Gastrocnemius medialis (tissue), 4 donors: ENCODE measurements around the gene COPZ2. TPM values are rescaled to one million over a fixed set of nuclear protein-coding genes. Genes with fewer than 3 reads are reported as not detected.
A peak's percentile ranks its signal among the peaks of the same experiment; 100 is the strongest.

Source experiments
- ATAC-seq, 2 donors: fragments of 150-250 bp; one replicate each; pipeline ENCODE4 v1.9.1; 2016
- DNase-seq, 2 donors: peaks; one replicate each; pipeline ENCODE4 v3.0.0-alpha.2; 2019
- H3K27ac ChIP-seq, 4 donors: fragments of 200-600 bp; sonication (generic); 1 replicate in 1 of 4; 2 replicates in 3 of 4; pipeline ENCODE4 v1.5.1; 2016 to 2018; ENCODE audit warnings: mild to moderate bottlenecking in 2 of 4, moderate library complexity in 1 of 4
- H3K27me3 ChIP-seq, 3 donors: fragments of 200-600 bp; sonication (generic) in 2 of 3; 1 replicate in 1 of 3; 2 replicates in 2 of 3; pipeline versions ENCODE4 v1.5.1 to v1.6.0; 2016 to 2019; ENCODE audit warnings: mild to moderate bottlenecking in 1 of 3, moderate library complexity in 1 of 3
- H3K36me3 ChIP-seq, 2 donors: fragments of 200-600 bp; sonication (generic) in 1 of 2; one replicate each; pipeline ENCODE4 v1.5.1; 2017 to 2018
- H3K4me1 ChIP-seq, 2 donors: fragments of 200-600 bp; sonication (generic) in 1 of 2; one replicate each; pipeline ENCODE4 v1.5.1; 2016 to 2017; ENCODE audit warnings: mild to moderate bottlenecking in 2 of 2
- H3K4me3 ChIP-seq, 4 donors: fragments of 200-600 bp; sonication (generic) in 3 of 4; 1 replicate in 1 of 4; 2 replicates in 3 of 4; pipeline ENCODE4 v1.5.1; 2016 to 2019; ENCODE audit warnings: mild to moderate bottlenecking in 2 of 4
- H3K9me3 ChIP-seq, 3 donors: fragments of 200-600 bp; sonication (generic) in 2 of 3; 1 replicate in 1 of 3; 2 replicates in 2 of 3; pipeline ENCODE4 v1.5.1; 2016 to 2019
- CTCF ChIP-seq, 5 experiments: fragments of 450-650 bp in 3 of 5; fragments of 200-600 bp in 2 of 5; sonication (generic) in 2 of 5; IDR thresholded peaks in 4 of 5; conservative IDR thresholded peaks in 1 of 5; 1 replicate in 4 of 5; 2 replicates in 1 of 5; pipeline ENCODE4 v1.5.1; 2016 to 2019; ENCODE audit warnings: antibody characterized with exemption in 5 of 5, mild to moderate bottlenecking in 3 of 5, moderate library complexity in 3 of 5
- POLR2A ChIP-seq, 2 donors: fragments of 450-650 bp; IDR thresholded peaks; one replicate each; pipeline ENCODE4 v1.6.1; 2017; ENCODE audit warnings: antibody characterized with exemption in 2 of 2, mild to moderate bottlenecking in 2 of 2, moderate library complexity in 2 of 2
- in situ Hi-C, 4 donors: fragments of 200-750 bp; cut with MboI; loops; one replicate each; pipeline versions ENCODE4 v1.15.0 to v1.8.0; 2017; ENCODE audit warnings: low sequenced_read_pairs in 4 of 4
- intact Hi-C: fragments of 100-400 bp; cut with DNase I; formaldehyde crosslinking; loops from one replicate; pipeline ENCODE4 v1.15.1; 2023; ENCODE audit warnings: low total_unique reads
- total RNA-seq, 4 donors: library from RNA; depleted of rRNA; stranded (reverse); fragments of >200 nt; gene quantifications; one replicate each; pipeline versions ENCODE4 v1.1.0 to v1.2.3, GENCODE V29; 2016

Gene COPZ2
- total RNA-seq, 4 donors from 2014 or later, result 40.5 to 76.9 (median 52.8) TPM

GRCh38 chr17:48046296-48046695 lies 8.7 kb upstream of the COPZ2 start:
- no peak for TF ChIP-seq POLR2A (IDR thresholded peaks at IDR 0.05)
- TF ChIP-seq CTCF (IDR thresholded peaks at IDR 0.05 in 4 of 5, conservative IDR thresholded peaks at IDR 0.05 in 1 of 5), result no peak
- H3K4me3 ChIP-seq, result peak overlapping the region; percentile 73 to 84 (median 82)
- H3K36me3 ChIP-seq, result peaks cover 0 to 7% of the 10 kb centered on the region in 2 donors
- intact Hi-C loops, result loop anchor here (1.0 kb wide), 1 partner anchor 215 kb away; the partner anchor contains the start of genes LRRC46 and MRPL10
- peaks cover 35 to 45% of the 10 kb centered on the region in 2 donors for H3K4me1 ChIP-seq
- ATAC-seq (no peak), DNase-seq (no peak)
- H3K27me3 ChIP-seq, result no peaks in the 10 kb centered on the region
- H3K27ac ChIP-seq, result peak overlapping the region; percentile 96 to 99 (median 97)
- H3K9me3 ChIP-seq, result no peaks in the 10 kb centered on the region
- in situ Hi-C loops, result no loop called here

GRCh38 chr17:48045316-48046001 lies 7.9 kb upstream of the COPZ2 start:
- peak overlapping the region in 2 of 4 donors; percentile 16 to 84 for H3K4me3 ChIP-seq
- H3K4me1 ChIP-seq, result peaks cover 27 to 39% of the 10 kb centered on the region in 2 donors
- intact Hi-C loops, result loop anchor here (1.0 kb wide), 1 partner anchor 214 kb away; the partner anchor contains the start of genes LRRC46 and MRPL10
- no peaks in the 10 kb centered on the region for H3K36me3 ChIP-seq
- H3K27me3 ChIP-seq, result no peaks in the 10 kb centered on the region
- DNase-seq, result peak; percentile 88 to 95
- in situ Hi-C loops, result no loop called here
- TF ChIP-seq POLR2A (IDR thresholded peaks at IDR 0.05) (peak; percentile 82 to 83), CTCF (IDR thresholded peaks at IDR 0.05 in 4 of 5, conservative IDR thresholded peaks at IDR 0.05 in 1 of 5) (no peak)
- peak; percentile 62 to 68 for ATAC-seq
- peak overlapping the region; percentile 96 to 99 (median 97) for H3K27ac ChIP-seq
- H3K9me3 ChIP-seq, result no peaks in the 10 kb centered on the region

- peak overlapping the region; percentile 96 to 99 (median 97) for H3K27ac ChIP-seq
- intact Hi-C loops, result no loop called here
Observed at GRCh38 chr17:48044851-48045250, 7.3 kb upstream of the COPZ2 start.

GRCh38 chr17:48043176-48043575 lies 5.6 kb upstream of the COPZ2 start:
- Histone ChIP-seq H3K27me3 (no peaks in the 10 kb centered on the region), H3K36me3 (no peaks in the 10 kb centered on the region), H3K9me3 (no peaks in the 10 kb centered on the region), H3K27ac (peak overlapping the region in 3 of 4 donors; percentile 14 to 99 (median 41)), H3K4me1 (peaks cover 24 to 34% of the 10 kb centered on the region in 2 donors), H3K4me3 (no peak overlapping the region)
- ATAC-seq (no peak), DNase-seq (no peak)
- in situ Hi-C loops (no loop called here), intact Hi-C loops (no loop called here)
- TF ChIP-seq POLR2A (IDR thresholded peaks at IDR 0.05), result no peak
- no peak for TF ChIP-seq CTCF (IDR thresholded peaks at IDR 0.05 in 4 of 5, conservative IDR thresholded peaks at IDR 0.05 in 1 of 5)

More at GRCh38 chr17:48044851-48045250, 7.3 kb upstream of the COPZ2 start:
- H3K4me1 ChIP-seq, result peaks cover 23 to 34% of the 10 kb centered on the region in 2 donors
- H3K27me3 ChIP-seq, result no peaks in the 10 kb centered on the region
- in situ Hi-C loops, result no loop called here
- H3K4me3 ChIP-seq, result no peak overlapping the region
- H3K36me3 ChIP-seq, result no peaks in the 10 kb centered on the region
- H3K9me3 ChIP-seq, result no peaks in the 10 kb centered on the region
- no peak for TF ChIP-seq POLR2A (IDR thresholded peaks at IDR 0.05)
- TF ChIP-seq CTCF (IDR thresholded peaks at IDR 0.05 in 4 of 5, conservative IDR thresholded peaks at IDR 0.05 in 1 of 5), result no peak
- ATAC-seq (no peak), DNase-seq (no peak)
